ENCODE measurements around the gene MAGEA12.
"Not testable (repeated sequence)": the region's sequence is repeated elsewhere in the genome, so short reads cannot be mapped to it uniquely, and the experiment has no call there.

DNA sequence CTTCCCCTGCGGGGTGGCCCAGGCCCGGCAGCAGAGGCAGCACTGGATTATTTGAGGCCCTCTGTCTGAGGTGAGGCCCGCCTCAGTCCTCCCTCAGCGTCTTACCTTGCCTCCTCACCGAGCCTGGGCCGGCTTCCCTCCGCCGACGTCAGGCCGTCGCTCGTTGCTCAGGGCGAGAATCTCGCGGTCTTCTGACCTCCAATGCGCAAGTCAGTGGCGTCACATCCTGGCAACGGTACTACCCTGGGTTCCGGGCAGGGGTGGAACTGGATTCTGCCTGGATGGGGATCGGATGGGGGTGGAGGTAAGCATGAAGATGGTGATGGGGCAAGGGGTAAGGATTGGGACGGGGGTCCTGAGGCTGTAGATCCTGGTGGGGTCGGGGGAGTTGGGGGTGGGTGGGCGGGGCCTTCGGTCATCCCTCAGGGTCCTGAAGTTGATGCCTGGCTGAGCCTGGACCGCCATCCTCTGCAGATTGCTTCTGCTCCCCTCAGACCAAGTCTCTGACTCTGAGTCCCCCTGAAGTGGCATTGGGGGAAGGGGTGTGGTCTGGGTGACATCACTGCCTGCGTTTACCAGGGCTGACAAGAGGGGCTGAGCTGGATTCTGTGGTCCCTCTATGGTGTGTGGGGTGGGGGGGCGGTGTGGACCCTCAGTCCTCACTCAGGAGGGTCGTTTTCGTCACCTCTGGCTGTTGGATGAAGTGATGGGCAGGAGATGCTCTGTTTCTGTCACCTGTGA, 36.2 kb downstream of the MAGEA12 start, which contains the start of gene MAGEA6:
- not testable (repeated sequence) for TF ChIP-seq SUPT20H (IDR thresholded peaks at IDR 0.05; ENCODE audit: borderline replicate concordance, control insufficient read depth, low read depth, low read length); KDM1A (IDR thresholded peaks at IDR 0.05; ENCODE audit: borderline replicate concordance); PML (IDR thresholded peaks at IDR 0.05; ENCODE audit: low read length); POLR2A (IDR thresholded peaks at IDR 0.05; ENCODE audit: low read depth, low read length); POLR2AphosphoS5 (IDR thresholded peaks at IDR 0.05; ENCODE audit: low read length); NBN (IDR thresholded peaks at IDR 0.05)
- TF ChIP-seq, protein P1, sequence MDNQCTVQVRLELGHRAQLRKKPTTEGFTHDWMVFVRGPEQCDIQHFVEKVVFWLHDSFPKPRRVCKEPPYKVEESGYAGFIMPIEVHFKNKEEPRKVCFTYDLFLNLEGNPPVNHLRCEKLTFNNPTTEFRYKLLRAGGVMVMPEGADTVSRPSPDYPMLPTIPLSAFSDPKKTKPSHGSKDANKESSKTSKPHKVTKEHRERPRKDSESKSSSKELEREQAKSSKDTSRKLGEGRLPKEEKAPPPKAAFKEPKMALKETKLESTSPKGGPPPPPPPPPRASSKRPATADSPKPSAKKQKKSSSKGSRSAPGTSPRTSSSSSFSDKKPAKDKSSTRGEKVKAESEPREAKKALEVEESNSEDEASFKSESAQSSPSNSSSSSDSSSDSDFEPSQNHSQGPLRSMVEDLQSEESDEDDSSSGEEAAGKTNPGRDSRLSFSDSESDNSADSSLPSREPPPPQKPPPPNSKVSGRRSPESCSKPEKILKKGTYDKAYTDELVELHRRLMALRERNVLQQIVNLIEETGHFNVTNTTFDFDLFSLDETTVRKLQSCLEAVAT (IDR thresholded peaks at IDR 0.05): not testable (repeated sequence)
- TF ChIP-seq, protein P2, sequence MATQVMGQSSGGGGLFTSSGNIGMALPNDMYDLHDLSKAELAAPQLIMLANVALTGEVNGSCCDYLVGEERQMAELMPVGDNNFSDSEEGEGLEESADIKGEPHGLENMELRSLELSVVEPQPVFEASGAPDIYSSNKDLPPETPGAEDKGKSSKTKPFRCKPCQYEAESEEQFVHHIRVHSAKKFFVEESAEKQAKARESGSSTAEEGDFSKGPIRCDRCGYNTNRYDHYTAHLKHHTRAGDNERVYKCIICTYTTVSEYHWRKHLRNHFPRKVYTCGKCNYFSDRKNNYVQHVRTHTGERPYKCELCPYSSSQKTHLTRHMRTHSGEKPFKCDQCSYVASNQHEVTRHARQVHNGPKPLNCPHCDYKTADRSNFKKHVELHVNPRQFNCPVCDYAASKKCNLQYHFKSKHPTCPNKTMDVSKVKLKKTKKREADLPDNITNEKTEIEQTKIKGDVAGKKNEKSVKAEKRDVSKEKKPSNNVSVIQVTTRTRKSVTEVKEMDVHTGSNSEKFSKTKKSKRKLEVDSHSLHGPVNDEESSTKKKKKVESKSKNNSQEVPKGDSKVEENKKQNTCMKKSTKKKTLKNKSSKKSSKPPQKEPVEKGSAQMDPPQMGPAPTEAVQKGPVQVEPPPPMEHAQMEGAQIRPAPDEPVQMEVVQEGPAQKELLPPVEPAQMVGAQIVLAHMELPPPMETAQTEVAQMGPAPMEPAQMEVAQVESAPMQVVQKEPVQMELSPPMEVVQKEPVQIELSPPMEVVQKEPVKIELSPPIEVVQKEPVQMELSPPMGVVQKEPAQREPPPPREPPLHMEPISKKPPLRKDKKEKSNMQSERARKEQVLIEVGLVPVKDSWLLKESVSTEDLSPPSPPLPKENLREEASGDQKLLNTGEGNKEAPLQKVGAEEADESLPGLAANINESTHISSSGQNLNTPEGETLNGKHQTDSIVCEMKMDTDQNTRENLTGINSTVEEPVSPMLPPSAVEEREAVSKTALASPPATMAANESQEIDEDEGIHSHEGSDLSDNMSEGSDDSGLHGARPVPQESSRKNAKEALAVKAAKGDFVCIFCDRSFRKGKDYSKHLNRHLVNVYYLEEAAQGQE (IDR thresholded peaks at IDR 0.05; ENCODE audit: low read depth, low read length): not testable (repeated sequence)
